ENCODE results near the gene LEPROT.

The LEPROT gene

GRCh38 chr1:65478379-65479026 lies 58.0 kb downstream of the LEPROT start:
- DNase-seq = no peak

GRCh38 chr1:65479554-65480204 lies 59.2 kb downstream of the LEPROT start:
- DNase-seq = no peak

GRCh38 chr1:65480684-65481405 lies 60.4 kb downstream of the LEPROT start:
- DNase-seq = no peak

- no peak for DNase-seq
Measured at GRCh38 chr1:65483993-65484754, 63.7 kb downstream of the LEPROT start.
